HCT116 (cell line): ENCODE results near the gene FNDC3A. TPM values are rescaled to one million over a fixed set of nuclear protein-coding genes. Genes with fewer than 3 reads are reported as not detected.

Experiments
- ATAC-seq: fragments of 200-7000 bp; cut with Tn5 transposase; 2 replicates; pipeline ENCODE4 v1.9.1; 2020; ENCODE audit warnings: mild to moderate bottlenecking, moderate library complexity
- BruUV-seq: library from RNA; stranded (reverse); fragments of 400-500 nt; replicated peaks from 2 replicates; lab custom pipeline; 2021; lab: Mats Ljungman, UMichigan
- CTCF ChIA-PET: fragments of 300-600 bp; sonication (Branson Sonifier 250); formaldehyde crosslinking; loops from one replicate; lab custom pipeline; 2021; ENCODE audit warnings: antibody characterized with exemption; lab: Charles Lee
- POLR2A ChIA-PET: fragments of 300-600, 350-600 bp; sonication (Branson Sonifier 250); formaldehyde crosslinking; loops from one replicate; lab custom pipeline; 2021; ENCODE audit warnings: antibody characterized with exemption; lab: Charles Lee
- RAD21 ChIA-PET, 2 experiments: fragments of 300-600 bp; sonication (Branson Sonifier 250); formaldehyde crosslinking; loops; one replicate each; lab custom pipeline; 2023; ENCODE audit warnings: low total read pairs in 2 of 2; ENCODE audit not compliant: uncharacterized antibody in 2 of 2, unreplicated experiment in 2 of 2, low non-redundant PET in 1 of 2; lab: Charles Lee
- DNase-seq: peaks from one replicate; pipeline ENCODE4 v3.0.0-alpha.2; 2010; ENCODE audit warnings: low read depth, low spot score
- H2AFZ ChIP-seq: fragments of 200-600 bp; shearing (Covaris generic), sonication (generic); 2 replicates; pipeline ENCODE4 v1.6.1; 2017; ENCODE audit warnings: low read depth, mixed run types, mixed read lengths, antibody characterized with exemption, low read length; ENCODE audit not compliant: poor library complexity, severe bottlenecking
- H3K27ac ChIP-seq: 2 replicates; pipeline ENCODE4 v1.5.1; 2012; ENCODE audit warnings: low read depth, low read length
- H3K27me3 ChIP-seq: fragments of 200-600 bp; sonication (generic); 2 replicates; pipeline ENCODE4 v1.6.1; 2016; ENCODE audit warnings: mixed run types, low read length, mixed read lengths; ENCODE audit not compliant: insufficient read depth
- H3K36me3 ChIP-seq, 2 experiments: fragments of 200-500 bp in 1 of 2; fragments of 200-600 bp in 1 of 2; sonication (Bioruptor generic) in 1 of 2; sonication (generic) in 1 of 2; 2 replicates each; pipeline versions ENCODE4 v1.5.1 to v1.6.1; 2014 to 2016; ENCODE audit warnings: low read length in 2 of 2, inconsistent platforms in 1 of 2, mixed read lengths in 1 of 2, mixed run types in 1 of 2; ENCODE audit not compliant: insufficient read depth in 2 of 2, control insufficient read depth in 1 of 2
- H3K4me1 ChIP-seq, 2 experiments: fragments of 200-600 bp in 1 of 2; sonication (generic) in 1 of 2; 2 replicates each; pipeline versions ENCODE4 v1.5.1 to v1.6.1; 2012 to 2017; ENCODE audit warnings: low read length in 2 of 2, inconsistent platforms in 1 of 2, mild to moderate bottlenecking in 1 of 2, mixed read lengths in 1 of 2, mixed run types in 1 of 2, moderate library complexity in 1 of 2; ENCODE audit not compliant: insufficient read depth in 2 of 2, control insufficient read depth in 1 of 2
- H3K4me2 ChIP-seq: fragments of 200-600 bp; sonication (generic); 2 replicates; pipeline ENCODE4 v1.6.1; 2017; ENCODE audit warnings: mixed run types, low read length, mixed read lengths
- H3K4me3 ChIP-seq, 2 experiments: fragments of 200-600 bp in 1 of 2; sonication (generic) in 1 of 2; replicated peaks in 1 of 2; 2 replicates each; pipeline ENCODE4 v1.5.1; 2011 to 2016; ENCODE audit warnings: low read length in 2 of 2, control low read depth in 1 of 2, low read depth in 1 of 2, mild to moderate bottlenecking in 1 of 2, mixed read lengths in 1 of 2, mixed run types in 1 of 2
- H3K79me2 ChIP-seq: fragments of 200-600 bp; sonication (generic); 2 replicates; pipeline ENCODE4 v1.6.1; 2017; ENCODE audit warnings: mild to moderate bottlenecking, mixed run types, low read length, moderate library complexity, mixed read lengths; ENCODE audit not compliant: insufficient read depth
- H3K9ac ChIP-seq: fragments of 200-600 bp; sonication (generic); 2 replicates; pipeline ENCODE4 v1.6.1; 2016; ENCODE audit warnings: low read length, mixed read lengths
- H3K9me2 ChIP-seq: fragments of 200-600 bp; sonication (generic), shearing (Covaris generic); 2 replicates; pipeline ENCODE4 v1.6.1; 2017; ENCODE audit warnings: mixed run types, mild to moderate bottlenecking, moderate library complexity; ENCODE audit not compliant: insufficient read depth
- H3K9me3 ChIP-seq, 2 experiments: fragments of 200-500 bp in 1 of 2; fragments of 200-600 bp in 1 of 2; sonication (Bioruptor generic) in 1 of 2; sonication (generic) in 1 of 2; 2 replicates each; pipeline ENCODE4 v1.6.1; 2014 to 2017; ENCODE audit warnings: low read length in 2 of 2, mixed read lengths in 2 of 2, inconsistent platforms in 1 of 2, low read depth in 1 of 2, mild to moderate bottlenecking in 1 of 2, mixed run types in 1 of 2, moderate library complexity in 1 of 2; ENCODE audit not compliant: control insufficient read depth in 1 of 2, insufficient read depth in 1 of 2
- H4K20me1 ChIP-seq: fragments of 200-600 bp; sonication (generic), shearing (Covaris generic); 2 replicates; pipeline ENCODE4 v1.6.1; 2017; ENCODE audit warnings: mixed run types, mild to moderate bottlenecking, moderate library complexity; ENCODE audit not compliant: insufficient read depth
- FOSL1 ChIP-seq: IDR thresholded peaks from 2 replicates; pipeline ENCODE4 v1.6.1; 2012; ENCODE audit warnings: low read depth
- JUND ChIP-seq: IDR thresholded peaks from 2 replicates; pipeline ENCODE4 v1.6.1; 2012
- POLR2A ChIP-seq: IDR thresholded peaks from 2 replicates; pipeline ENCODE4 v1.7.0; 2011; ENCODE audit warnings: borderline replicate concordance; ENCODE audit not compliant: insufficient read depth, insufficient read length; ENCODE audit errors: extremely low read depth
- SIN3A ChIP-seq: IDR thresholded peaks from 2 replicates; pipeline ENCODE4 v1.6.1; 2012; ENCODE audit warnings: low read depth
- SP1 ChIP-seq: IDR thresholded peaks from 2 replicates; pipeline ENCODE4 v1.6.1; 2012; ENCODE audit warnings: low read depth
- SRF ChIP-seq: IDR thresholded peaks from 2 replicates; pipeline ENCODE4 v1.6.1; 2012; ENCODE audit warnings: low read depth
- TCF7L2 ChIP-seq: IDR thresholded peaks from 2 replicates; pipeline ENCODE4 v1.7.0; 2011; ENCODE audit warnings: borderline replicate concordance, inconsistent platforms; ENCODE audit not compliant: insufficient read depth, insufficient read length; ENCODE audit errors: extremely low read depth
- ZNF274 ChIP-seq: fragments of 200-500 bp; sonication (Bioruptor generic); IDR thresholded peaks from 2 replicates; pipeline ENCODE4 v1.6.1; 2014; ENCODE audit warnings: mild to moderate bottlenecking, low read depth, low read length, inconsistent platforms
- intact Hi-C: fragments of 100-400 bp; cut with micrococcal nuclease; formaldehyde crosslinking; loops from 2 replicates; pipeline ENCODE4 v1.10.0; 2022
- total RNA-seq: library from RNA; stranded (reverse); gene quantifications from one replicate; pipeline ENCODE4 v1.2.1, GENCODE V29; 2021; ENCODE audit not compliant: unreplicated experiment
- TF ChIP-seq, protein P1 (sequence below): IDR thresholded peaks from 2 replicates; pipeline ENCODE4 v1.6.1; 2012; ENCODE audit warnings: low read depth
- TF ChIP-seq, protein P2 (sequence below): IDR thresholded peaks from 2 replicates; pipeline ENCODE4 v1.6.1; 2012
- TF ChIP-seq, protein P3 (sequence below): IDR thresholded peaks from 2 replicates; pipeline ENCODE4 v1.6.1; 2011; ENCODE audit warnings: mild to moderate bottlenecking, low read length, moderate library complexity; ENCODE audit not compliant: insufficient replicate concordance; ENCODE audit errors: extremely low read depth

FNDC3A gene
- total RNA-seq, 1 experiment from 2014 or later: 30.5 TPM

DNA sequence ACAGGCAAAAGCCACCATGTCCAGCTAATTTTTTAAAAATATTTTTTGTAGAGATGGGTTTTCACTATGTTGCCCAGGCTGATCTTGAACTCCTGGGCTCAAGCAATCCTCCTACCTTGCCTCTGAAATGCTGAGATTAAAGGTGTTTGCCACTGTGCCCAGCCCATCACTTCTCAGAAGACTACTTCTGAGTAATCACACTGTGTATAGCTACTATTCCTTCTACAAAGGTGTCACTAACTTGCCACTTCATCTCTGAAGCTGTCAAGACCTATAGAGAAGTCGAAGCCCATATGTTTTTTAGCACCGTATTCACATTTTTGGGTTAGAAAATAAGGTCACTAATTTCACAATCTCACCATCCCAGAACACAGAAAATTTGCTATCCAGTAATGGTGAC is 36.0 kb upstream of the FNDC3A start:
- Histone ChIP-seq H3K4me1 (no peaks in the 10 kb centered on the region), H4K20me1 (no peaks in the 10 kb centered on the region), H3K36me3 (no peaks in the 10 kb centered on the region), H2AFZ (no peak overlapping the region), H3K9me3 (no peaks in the 10 kb centered on the region), H3K79me2 (no peaks in the 10 kb centered on the region), H3K4me2 (no peak overlapping the region), H3K9ac (no peak overlapping the region), H3K4me3 (no peak overlapping the region), H3K27ac (no peak overlapping the region), H3K27me3 (no peaks in the 10 kb centered on the region)
- ATAC-seq (no peak), DNase-seq (no peak)
- intact Hi-C loops: no loop called here
- RAD21 ChIA-PET: no interaction called here
- BruUV-seq: no TSS peak
- TF ChIP-seq SRF (no peak), FOSL1 (no peak), JUND (no peak), POLR2A (no peak), TCF7L2 (no peak), SP1 (no peak), ZNF274 (no peak), SIN3A (no peak)
- TF ChIP-seq, protein P1, sequence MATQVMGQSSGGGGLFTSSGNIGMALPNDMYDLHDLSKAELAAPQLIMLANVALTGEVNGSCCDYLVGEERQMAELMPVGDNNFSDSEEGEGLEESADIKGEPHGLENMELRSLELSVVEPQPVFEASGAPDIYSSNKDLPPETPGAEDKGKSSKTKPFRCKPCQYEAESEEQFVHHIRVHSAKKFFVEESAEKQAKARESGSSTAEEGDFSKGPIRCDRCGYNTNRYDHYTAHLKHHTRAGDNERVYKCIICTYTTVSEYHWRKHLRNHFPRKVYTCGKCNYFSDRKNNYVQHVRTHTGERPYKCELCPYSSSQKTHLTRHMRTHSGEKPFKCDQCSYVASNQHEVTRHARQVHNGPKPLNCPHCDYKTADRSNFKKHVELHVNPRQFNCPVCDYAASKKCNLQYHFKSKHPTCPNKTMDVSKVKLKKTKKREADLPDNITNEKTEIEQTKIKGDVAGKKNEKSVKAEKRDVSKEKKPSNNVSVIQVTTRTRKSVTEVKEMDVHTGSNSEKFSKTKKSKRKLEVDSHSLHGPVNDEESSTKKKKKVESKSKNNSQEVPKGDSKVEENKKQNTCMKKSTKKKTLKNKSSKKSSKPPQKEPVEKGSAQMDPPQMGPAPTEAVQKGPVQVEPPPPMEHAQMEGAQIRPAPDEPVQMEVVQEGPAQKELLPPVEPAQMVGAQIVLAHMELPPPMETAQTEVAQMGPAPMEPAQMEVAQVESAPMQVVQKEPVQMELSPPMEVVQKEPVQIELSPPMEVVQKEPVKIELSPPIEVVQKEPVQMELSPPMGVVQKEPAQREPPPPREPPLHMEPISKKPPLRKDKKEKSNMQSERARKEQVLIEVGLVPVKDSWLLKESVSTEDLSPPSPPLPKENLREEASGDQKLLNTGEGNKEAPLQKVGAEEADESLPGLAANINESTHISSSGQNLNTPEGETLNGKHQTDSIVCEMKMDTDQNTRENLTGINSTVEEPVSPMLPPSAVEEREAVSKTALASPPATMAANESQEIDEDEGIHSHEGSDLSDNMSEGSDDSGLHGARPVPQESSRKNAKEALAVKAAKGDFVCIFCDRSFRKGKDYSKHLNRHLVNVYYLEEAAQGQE: no peak
- TF ChIP-seq, protein P2, sequence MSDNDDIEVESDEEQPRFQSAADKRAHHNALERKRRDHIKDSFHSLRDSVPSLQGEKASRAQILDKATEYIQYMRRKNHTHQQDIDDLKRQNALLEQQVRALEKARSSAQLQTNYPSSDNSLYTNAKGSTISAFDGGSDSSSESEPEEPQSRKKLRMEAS: no peak
- TF ChIP-seq, protein P3, sequence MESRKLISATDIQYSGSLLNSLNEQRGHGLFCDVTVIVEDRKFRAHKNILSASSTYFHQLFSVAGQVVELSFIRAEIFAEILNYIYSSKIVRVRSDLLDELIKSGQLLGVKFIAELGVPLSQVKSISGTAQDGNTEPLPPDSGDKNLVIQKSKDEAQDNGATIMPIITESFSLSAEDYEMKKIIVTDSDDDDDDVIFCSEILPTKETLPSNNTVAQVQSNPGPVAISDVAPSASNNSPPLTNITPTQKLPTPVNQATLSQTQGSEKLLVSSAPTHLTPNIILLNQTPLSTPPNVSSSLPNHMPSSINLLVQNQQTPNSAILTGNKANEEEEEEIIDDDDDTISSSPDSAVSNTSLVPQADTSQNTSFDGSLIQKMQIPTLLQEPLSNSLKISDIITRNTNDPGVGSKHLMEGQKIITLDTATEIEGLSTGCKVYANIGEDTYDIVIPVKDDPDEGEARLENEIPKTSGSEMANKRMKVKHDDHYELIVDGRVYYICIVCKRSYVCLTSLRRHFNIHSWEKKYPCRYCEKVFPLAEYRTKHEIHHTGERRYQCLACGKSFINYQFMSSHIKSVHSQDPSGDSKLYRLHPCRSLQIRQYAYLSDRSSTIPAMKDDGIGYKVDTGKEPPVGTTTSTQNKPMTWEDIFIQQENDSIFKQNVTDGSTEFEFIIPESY: no peak
- TF ChIP-seq, all 23 proteins: peak for 0
- CTCF ChIA-PET: no interaction called here
- no peaks in the 10 kb centered on the region for H3K9me2 ChIP-seq
- POLR2A ChIA-PET: interaction anchor here (0.6 kb wide), 1 partner anchor 865 kb away, joined by 3 read pairs; no protein-coding TSS in a partner anchor
